ENCODE results near the gene ZNF512. TPM values are rescaled to one million over a fixed set of nuclear protein-coding genes. Genes with fewer than 3 reads are reported as not detected.

Gene ZNF512
- total and polyA plus RNA-seq, 12 donors = 10.2 to 27.7 (median 19.6) TPM

GRCh38 chr2:27572998-27573429 is 9.8 kb upstream of the ZNF512 start:
- DNase-seq (no peak), ATAC-seq (no peak)
- H3K27me3 ChIP-seq = peaks cover 0 to 15% (median 7%) of the 10 kb centered on the region in 7 donors
- no peaks in the 10 kb centered on the region for H3K4me1 ChIP-seq
- no peaks in the 10 kb centered on the region for H3K36me3 ChIP-seq
- no peak overlapping the region for H3K4me3 ChIP-seq
- intact Hi-C loops (cut with DNase I) = no loop called here
- peaks cover 0 to 64% (median 20%) of the 10 kb centered on the region in 11 donors for H3K9me3 ChIP-seq
- 55 to 61% methylated on average over 6 of the region's 6 CpGs for WGBS, 2 donors
- no peak for TF ChIP-seq CTCF (IDR thresholded peaks at IDR 0.05)
- no peak overlapping the region for H3K27ac ChIP-seq

- Histone ChIP-seq H3K27me3 (peaks cover 0 to 11% (median 7%) of the 10 kb centered on the region in 7 donors), H3K4me3 (no peak overlapping the region), H3K9me3 (peaks cover 0 to 68% (median 24%) of the 10 kb centered on the region in 11 donors), H3K36me3 (no peaks in the 10 kb centered on the region), H3K27ac (no peak overlapping the region), H3K4me1 (no peaks in the 10 kb centered on the region)
- DNase-seq (no peak), ATAC-seq (no peak)
- TF ChIP-seq CTCF (IDR thresholded peaks at IDR 0.05) = no peak
- WGBS, 2 donors = 76 to 80% methylated on average over 3 of the region's 3 CpGs
- intact Hi-C loops (cut with DNase I) = no loop called here
Measured at GRCh38 chr2:27573452-27573851, 9.4 kb upstream of the ZNF512 start.

- DNase-seq (peak in 1 of 2 donors; percentile 5), ATAC-seq (peak in 1 of 8 donors; percentile 2)
- Histone ChIP-seq H3K36me3 (no peaks in the 10 kb centered on the region), H3K4me1 (peaks cover 0 to 33% (median 20%) of the 10 kb centered on the region in 9 donors), H3K4me3 (no peak overlapping the region), H3K9me3 (peaks cover 0 to 45% (median 15%) of the 10 kb centered on the region in 11 donors), H3K27me3 (no peaks in the 10 kb centered on the region), H3K27ac (peak overlapping the region in 5 of 10 donors; percentile 40 to 85 (median 75))
- no peak for TF ChIP-seq CTCF (IDR thresholded peaks at IDR 0.05)
- intact Hi-C loops (cut with DNase I) = loop anchor here in 2 of 10 donors (5.0 to 10.0 kb wide), 3 partner anchors 87 to 157 kb away; partner anchors contain the start of genes FNDC4 (in 1 of the 2), GCKR (in 1 of the 2) and NRBP1 (in 1 of the 2)
- 93 to 94% methylated on average over 19 of the region's 19 CpGs for whole genome bisulfite sequencing, 2 donors
Measured at GRCh38 chr2:27581417-27582128, 1.3 kb upstream of the ZNF512 start.

- H3K36me3 ChIP-seq = no peaks in the 10 kb centered on the region
- peaks cover 0 to 39% (median 15%) of the 10 kb centered on the region in 11 donors for H3K9me3 ChIP-seq
- DNase-seq (peak in 1 of 2 donors; percentile 5), ATAC-seq (peak in 7 of 8 donors; percentile 1 to 34 (median 3))
- H3K4me1 ChIP-seq = peaks cover 0 to 33% (median 20%) of the 10 kb centered on the region in 9 donors
- TF ChIP-seq CTCF (IDR thresholded peaks at IDR 0.05) = no peak
- intact Hi-C loops (cut with DNase I) = loop anchor here in 2 of 10 donors (5.0 to 10.0 kb wide), 3 partner anchors 87 to 157 kb away; partner anchors contain the start of genes FNDC4 (in 1 of the 2), GCKR (in 1 of the 2) and NRBP1 (in 1 of the 2)
- WGBS, 2 donors = 84 to 85% methylated on average over 16 of the region's 16 CpGs
- no peaks in the 10 kb centered on the region for H3K27me3 ChIP-seq
- H3K4me3 ChIP-seq = peak overlapping the region; percentile 45 to 91 (median 72)
- peak overlapping the region in 9 of 10 donors; percentile 40 to 85 (median 75) for H3K27ac ChIP-seq
Measured at GRCh38 chr2:27582129-27582694, 630 bp upstream of the ZNF512 start.
